ENCODE results near the gene AQP12A.

DNA sequence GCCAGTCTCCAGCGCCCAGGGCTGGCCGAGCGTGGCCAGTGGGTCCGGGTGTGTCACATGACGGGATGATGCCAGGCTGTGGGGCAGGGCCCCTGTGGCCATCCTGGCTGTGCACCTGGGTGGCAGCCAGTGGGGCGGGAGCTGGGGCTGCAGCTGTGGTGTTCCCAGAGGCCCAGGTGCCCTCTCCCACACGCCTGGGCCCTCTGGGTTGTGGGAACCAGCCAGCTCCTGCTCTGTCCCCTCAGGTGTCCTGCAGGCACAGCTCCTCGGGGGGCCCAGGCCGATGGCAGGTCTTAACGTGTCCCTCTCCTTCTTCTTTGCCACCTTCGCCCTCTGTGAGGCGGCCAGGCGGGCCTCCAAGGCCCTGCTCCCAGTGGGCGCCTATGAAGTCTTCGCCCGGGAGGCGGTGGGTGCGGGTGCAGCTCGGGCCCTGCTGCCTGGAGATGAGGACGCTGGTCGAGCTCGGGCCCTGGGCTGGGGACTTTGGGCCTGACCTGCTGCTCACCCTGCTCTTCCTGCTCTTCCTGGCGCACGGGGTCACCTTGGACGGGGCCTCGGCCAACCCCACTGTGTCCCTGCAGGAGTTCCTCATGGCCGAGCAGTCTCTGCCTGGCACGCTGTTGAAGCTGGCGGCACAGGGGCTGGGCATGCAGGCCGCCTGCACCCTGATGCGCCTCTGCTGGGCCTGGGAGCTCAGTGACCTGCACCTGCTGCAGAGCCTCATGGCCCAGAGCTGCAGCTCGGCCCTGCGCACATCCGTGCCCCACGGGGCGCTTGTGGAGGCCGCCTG, at the start of gene AQP12A:
- TF ChIP-seq CTCF (IDR thresholded peaks at IDR 0.05) (peak in 1 of 7 experiments; percentile 7), POLR2A (IDR thresholded peaks at IDR 0.05) (peak in 1 of 3 donors; percentile 32)

Measured in body of pancreas (tissue), 4 donors.